Activated naive CD4-positive, alpha-beta T cell treated with anti-CD3 and anti-CD28 coated beads, Interleukin-2, amount 50 U/mL, for 24 hours (primary cell): ENCODE results near the gene REG1A.

Source experiments
- H3K27ac Mint-ChIP-seq: one replicate; pipeline ENCODE4 v1.8.0; 2021; ENCODE audit warnings: mild to moderate bottlenecking, mixed read lengths
- H3K27me3 Mint-ChIP-seq: one replicate; pipeline ENCODE4 v1.8.0; 2021; ENCODE audit warnings: mixed read lengths
- H3K36me3 Mint-ChIP-seq: one replicate; pipeline ENCODE4 v1.8.0; 2021; ENCODE audit warnings: mixed read lengths
- H3K4me1 Mint-ChIP-seq: one replicate; pipeline ENCODE4 v1.8.0; 2021; ENCODE audit warnings: mixed read lengths
- H3K4me3 Mint-ChIP-seq: one replicate; pipeline ENCODE4 v1.8.0; 2021; ENCODE audit warnings: mild to moderate bottlenecking, mixed read lengths
- H3K9me3 Mint-ChIP-seq: one replicate; pipeline ENCODE4 v1.8.0; 2021; ENCODE audit warnings: mixed read lengths

REG1A gene

GRCh38 chr2:79120194-79120713 is at the start of gene REG1A:
Gene REG1A (plus strand): TSS chr2:79120488. CDS start chr2:79120862, 374 bp downstream.
- H3K9me3 Mint-ChIP-seq = peaks cover 7% of the 10 kb centered on the region
- no peak within 1 kb of the TSS for H3K4me3 Mint-ChIP-seq
- no peaks in the 10 kb centered on the region for H3K27me3 Mint-ChIP-seq
- H3K36me3 Mint-ChIP-seq = no peaks in the 10 kb centered on the region
- H3K4me1 Mint-ChIP-seq = no peaks in the 10 kb centered on the region
- no peak within 1 kb of the TSS for H3K27ac Mint-ChIP-seq

- Mint-ChIP-seq H3K27me3 (no peaks in the 10 kb centered on the region), H3K4me1 (no peaks in the 10 kb centered on the region), H3K4me3 (no peak overlapping the region), H3K9me3 (peaks cover 18% of the 10 kb centered on the region), H3K36me3 (no peaks in the 10 kb centered on the region), H3K27ac (no peak overlapping the region)
Measured at GRCh38 chr2:79071078-79071477, 49.2 kb upstream of the REG1A start.

- Mint-ChIP-seq H3K9me3 (peaks cover 8% of the 10 kb centered on the region), H3K27me3 (no peaks in the 10 kb centered on the region), H3K27ac (no peak overlapping the region), H3K36me3 (no peaks in the 10 kb centered on the region), H3K4me1 (no peaks in the 10 kb centered on the region), H3K4me3 (no peak overlapping the region)
Measured at GRCh38 chr2:79082987-79083386, 37.3 kb upstream of the REG1A start.

- no peak overlapping the region for H3K4me3 Mint-ChIP-seq
- no peaks in the 10 kb centered on the region for H3K36me3 Mint-ChIP-seq
- no peaks in the 10 kb centered on the region for H3K27me3 Mint-ChIP-seq
- no peaks in the 10 kb centered on the region for H3K4me1 Mint-ChIP-seq
- peaks cover 8% of the 10 kb centered on the region for H3K9me3 Mint-ChIP-seq
- H3K27ac Mint-ChIP-seq = no peak overlapping the region
Measured at GRCh38 chr2:79083597-79084251, 36.6 kb upstream of the REG1A start.

- Mint-ChIP-seq H3K4me3 (no peak overlapping the region), H3K9me3 (peaks cover 8% of the 10 kb centered on the region), H3K4me1 (no peaks in the 10 kb centered on the region), H3K27ac (no peak overlapping the region), H3K27me3 (no peaks in the 10 kb centered on the region), H3K36me3 (no peaks in the 10 kb centered on the region)
Measured at GRCh38 chr2:79084495-79085135, 35.7 kb upstream of the REG1A start.

GRCh38 chr2:79085382-79085781 is 34.9 kb upstream of the REG1A start:
- no peaks in the 10 kb centered on the region for H3K36me3 Mint-ChIP-seq
- H3K27me3 Mint-ChIP-seq = no peaks in the 10 kb centered on the region
- peaks cover 8% of the 10 kb centered on the region for H3K9me3 Mint-ChIP-seq
- H3K4me1 Mint-ChIP-seq = no peaks in the 10 kb centered on the region
- H3K27ac Mint-ChIP-seq = no peak overlapping the region
- no peak overlapping the region for H3K4me3 Mint-ChIP-seq

- Mint-ChIP-seq H3K27me3 (no peaks in the 10 kb centered on the region), H3K4me3 (no peak overlapping the region), H3K4me1 (no peaks in the 10 kb centered on the region), H3K36me3 (no peaks in the 10 kb centered on the region), H3K27ac (no peak overlapping the region), H3K9me3 (peaks cover 8% of the 10 kb centered on the region)
Measured at GRCh38 chr2:79086255-79086654, 34.0 kb upstream of the REG1A start.

- Mint-ChIP-seq H3K27me3 (no peaks in the 10 kb centered on the region), H3K4me3 (no peak within 1 kb of the TSS), H3K9me3 (peaks cover under 1% of the 10 kb centered on the region), H3K36me3 (no peaks in the 10 kb centered on the region), H3K4me1 (no peaks in the 10 kb centered on the region), H3K27ac (no peak within 1 kb of the TSS)
Measured at GRCh38 chr2:79087785-79088364, 32.4 kb upstream of the REG1A start, which contains the start of gene REG1B. Gene REG1B (minus strand): TSS chr2:79087993. CDS start chr2:79087612, 381 bp downstream.

- Mint-ChIP-seq H3K9me3 (no peaks in the 10 kb centered on the region), H3K4me1 (no peaks in the 10 kb centered on the region)
Measured at GRCh38 chr2:79090693-79091092, 29.6 kb upstream of the REG1A start.

GRCh38 chr2:79097843-79098242 is 22.4 kb upstream of the REG1A start:
- peaks cover 9% of the 10 kb centered on the region for H3K9me3 Mint-ChIP-seq
- H3K27me3 Mint-ChIP-seq = no peaks in the 10 kb centered on the region
- H3K27ac Mint-ChIP-seq = no peak overlapping the region
- no peaks in the 10 kb centered on the region for H3K36me3 Mint-ChIP-seq
- H3K4me1 Mint-ChIP-seq = no peaks in the 10 kb centered on the region
- H3K4me3 Mint-ChIP-seq = no peak overlapping the region

More at GRCh38 chr2:79090693-79091092, 29.6 kb upstream of the REG1A start:
- Mint-ChIP-seq H3K27me3 (no peaks in the 10 kb centered on the region), H3K4me3 (no peak overlapping the region), H3K36me3 (no peaks in the 10 kb centered on the region), H3K27ac (no peak overlapping the region)

GRCh38 chr2:79099140-79099686 is 21.1 kb upstream of the REG1A start:
- H3K27ac Mint-ChIP-seq = no peak overlapping the region
- peaks cover 9% of the 10 kb centered on the region for H3K9me3 Mint-ChIP-seq
- H3K4me3 Mint-ChIP-seq = no peak overlapping the region
- no peaks in the 10 kb centered on the region for H3K27me3 Mint-ChIP-seq
- no peaks in the 10 kb centered on the region for H3K36me3 Mint-ChIP-seq
- no peaks in the 10 kb centered on the region for H3K4me1 Mint-ChIP-seq

GRCh38 chr2:79100285-79100684 is 20.0 kb upstream of the REG1A start:
- H3K4me1 Mint-ChIP-seq = no peaks in the 10 kb centered on the region
- H3K27ac Mint-ChIP-seq = no peak overlapping the region
- H3K4me3 Mint-ChIP-seq = no peak overlapping the region
- H3K9me3 Mint-ChIP-seq = peaks cover 9% of the 10 kb centered on the region
- no peaks in the 10 kb centered on the region for H3K36me3 Mint-ChIP-seq
- no peaks in the 10 kb centered on the region for H3K27me3 Mint-ChIP-seq

- no peaks in the 10 kb centered on the region for H3K27me3 Mint-ChIP-seq
- H3K27ac Mint-ChIP-seq = no peak overlapping the region
- H3K36me3 Mint-ChIP-seq = no peaks in the 10 kb centered on the region
- H3K4me1 Mint-ChIP-seq = no peaks in the 10 kb centered on the region
- H3K4me3 Mint-ChIP-seq = no peak overlapping the region
- H3K9me3 Mint-ChIP-seq = peaks cover 9% of the 10 kb centered on the region
Measured at GRCh38 chr2:79101024-79101423, 19.3 kb upstream of the REG1A start.

- peaks cover 9% of the 10 kb centered on the region for H3K9me3 Mint-ChIP-seq
Measured at GRCh38 chr2:79103214-79103613, 17.1 kb upstream of the REG1A start.

GRCh38 chr2:79105259-79105658 is 15.0 kb upstream of the REG1A start:
- Mint-ChIP-seq H3K36me3 (no peaks in the 10 kb centered on the region), H3K4me1 (no peaks in the 10 kb centered on the region), H3K4me3 (no peak overlapping the region), H3K27ac (no peak overlapping the region), H3K27me3 (no peaks in the 10 kb centered on the region), H3K9me3 (peaks cover 9% of the 10 kb centered on the region)

More at GRCh38 chr2:79103214-79103613, 17.1 kb upstream of the REG1A start:
- Mint-ChIP-seq H3K4me3 (no peak overlapping the region), H3K27ac (no peak overlapping the region), H3K36me3 (no peaks in the 10 kb centered on the region), H3K4me1 (no peaks in the 10 kb centered on the region), H3K27me3 (no peaks in the 10 kb centered on the region)

GRCh38 chr2:79112269-79112668 is 8.0 kb upstream of the REG1A start:
- Mint-ChIP-seq H3K27ac (no peak overlapping the region), H3K9me3 (peaks cover 7% of the 10 kb centered on the region), H3K27me3 (no peaks in the 10 kb centered on the region), H3K36me3 (no peaks in the 10 kb centered on the region), H3K4me1 (no peaks in the 10 kb centered on the region), H3K4me3 (no peak overlapping the region)
